GM23338 (cell line): ENCODE results near the gene TSHZ2. TPM values are rescaled to one million over a fixed set of nuclear protein-coding genes. Genes with fewer than 3 reads are reported as not detected.

Experiments used
- ATAC-seq: fragments of 200-7000 bp; cut with Tn5 transposase; 3 replicates; pipeline ENCODE4 v1.9.1; 2020
- DNase-seq: peaks from one replicate; pipeline ENCODE4 v3.0.0-alpha.2; 2015; ENCODE audit warnings: low spot score
- H2AFZ ChIP-seq: fragments of 200-600 bp; sonication (generic); 2 replicates; pipeline ENCODE4 v1.8.0; 2016; ENCODE audit warnings: antibody characterized with exemption, mild to moderate bottlenecking, moderate library complexity
- H3F3A ChIP-seq: fragments of 200-600 bp; sonication (generic); replicated peaks from 2 replicates; pipeline ENCODE4 v1.8.0; 2017; ENCODE audit warnings: antibody characterized with exemption, mixed run types, low read depth
- H3K27ac ChIP-seq: fragments of 200-600 bp; sonication (generic); 2 replicates; pipeline ENCODE4 v1.6.1; 2016; ENCODE audit warnings: low read depth
- H3K27me3 ChIP-seq: fragments of 200-600 bp; sonication (generic); 2 replicates; pipeline ENCODE4 v1.8.0; 2016; ENCODE audit warnings: mild to moderate bottlenecking, mixed run types, moderate library complexity; ENCODE audit not compliant: insufficient read depth
- H3K36me3 ChIP-seq: fragments of 200-600 bp; sonication (generic); 2 replicates; pipeline ENCODE4 v1.8.0; 2016; ENCODE audit warnings: mild to moderate bottlenecking; ENCODE audit not compliant: insufficient read depth
- H3K4me1 ChIP-seq: fragments of 200-600 bp; sonication (generic); 2 replicates; pipeline ENCODE4 v1.8.0; 2016; ENCODE audit warnings: mild to moderate bottlenecking, moderate library complexity; ENCODE audit not compliant: insufficient read depth
- H3K4me2 ChIP-seq: fragments of 200-600 bp; sonication (generic); 2 replicates; pipeline ENCODE4 v1.7.1; 2017; ENCODE audit warnings: mixed run types
- H3K4me3 ChIP-seq: fragments of 200-600 bp; sonication (generic); 2 replicates; pipeline ENCODE4 v1.6.1; 2016; ENCODE audit warnings: mixed run types
- H3K79me2 ChIP-seq: fragments of 200-600 bp; sonication (generic); replicated peaks from 2 replicates; pipeline ENCODE4 v1.8.0; 2017; ENCODE audit warnings: mild to moderate bottlenecking; ENCODE audit not compliant: insufficient read depth
- H3K9me2 ChIP-seq: fragments of 200-600 bp; sonication (generic); 2 replicates; pipeline ENCODE4 v1.8.0; 2017; ENCODE audit not compliant: insufficient read depth
- H4K20me1 ChIP-seq: fragments of 200-600 bp; sonication (generic); replicated peaks from 2 replicates; pipeline ENCODE4 v1.8.0; 2017; ENCODE audit warnings: mild to moderate bottlenecking; ENCODE audit not compliant: insufficient read depth
- H3K27ac Mint-ChIP-seq: 2 replicates; pipeline ENCODE4 v1.8.0; 2020; ENCODE audit warnings: inconsistent platforms, mild to moderate bottlenecking, moderate library complexity, mixed read lengths
- H3K27me3 Mint-ChIP-seq: 3 replicates; pipeline ENCODE4 v1.8.0; 2022; ENCODE audit warnings: low read depth, mild to moderate bottlenecking, moderate library complexity, mixed read lengths, inconsistent platforms; ENCODE audit not compliant: insufficient read depth, poor library complexity
- H3K36me3 Mint-ChIP-seq: 3 replicates; pipeline ENCODE4 v1.8.0; 2021; ENCODE audit warnings: low read depth, mild to moderate bottlenecking, inconsistent platforms, moderate library complexity, mixed read lengths
- H3K4me1 Mint-ChIP-seq: 3 replicates; pipeline ENCODE4 v1.8.0; 2020; ENCODE audit warnings: mild to moderate bottlenecking, inconsistent platforms, mixed read lengths
- H3K4me3 Mint-ChIP-seq: 3 replicates; pipeline ENCODE4 v1.8.0; 2021; ENCODE audit warnings: moderate library complexity, mild to moderate bottlenecking, inconsistent platforms, mixed read lengths
- H3K9me3 Mint-ChIP-seq: 3 replicates; pipeline ENCODE4 v1.8.0; 2020; ENCODE audit warnings: moderate library complexity, mild to moderate bottlenecking, inconsistent platforms, mixed read lengths
- CREB1 ChIP-seq: fragments of 250-450 bp; sonication (Bioruptor Pico); IDR thresholded peaks from 2 replicates; pipeline ENCODE4 v1.5.0; 2020; ENCODE audit warnings: low read depth, mild to moderate bottlenecking, moderate library complexity
- EZH2 ChIP-seq: fragments of 200-600 bp; sonication (generic); IDR thresholded peaks from one replicate; pipeline ENCODE4 v1.8.0; 2017; ENCODE audit warnings: antibody characterized with exemption, mild to moderate bottlenecking, low read depth; ENCODE audit not compliant: unreplicated experiment
- EZH2phosphoT487 ChIP-seq: fragments of 200-600 bp; sonication (generic); IDR thresholded peaks from one replicate; pipeline ENCODE4 v1.8.1; 2018; ENCODE audit warnings: antibody characterized with exemption; ENCODE audit not compliant: unreplicated experiment
- JUNB ChIP-seq: IDR thresholded peaks from one replicate; pipeline ENCODE4 v1.6.1; 2016; ENCODE audit warnings: antibody characterized with exemption; ENCODE audit not compliant: unreplicated experiment
- NANOG ChIP-seq: IDR thresholded peaks from 2 replicates; pipeline ENCODE4 v1.6.1; 2016; ENCODE audit warnings: antibody characterized with exemption, borderline replicate concordance
- POLR2AphosphoS5 ChIP-seq: IDR thresholded peaks from 2 replicates; pipeline ENCODE4 v1.6.1; 2016; ENCODE audit warnings: antibody characterized with exemption, low read depth
- STAT1 ChIP-seq: IDR thresholded peaks from one replicate; pipeline ENCODE4 v1.6.1; 2016; ENCODE audit warnings: antibody characterized with exemption; ENCODE audit not compliant: unreplicated experiment
- ZNF114 ChIP-seq: fragments of 250-450 bp; sonication (Bioruptor Pico); IDR thresholded peaks from 2 replicates; pipeline ENCODE4 v1.5.0; 2020; ENCODE audit warnings: mild to moderate bottlenecking, moderate library complexity
- polyA plus RNA-seq: library from polyadenylated mRNA; unstranded; fragments of >200 nt; fragmentation: Nextera tagmentation; extraction: Ambion mirVana; gene quantifications from 2 replicates; pipeline ENCODE4 v1.2.1, GENCODE V29; 2016
- total RNA-seq: library from RNA; depleted of rRNA; stranded (reverse); fragments of >200 nt; shearing (Covaris generic); gene quantifications from 2 replicates; pipeline ENCODE4 v1.2.3, GENCODE V29; 2014
- TF ChIP-seq, protein P1 (sequence below): fragments of 250-450 bp; sonication (Bioruptor Pico); IDR thresholded peaks from 2 replicates; pipeline ENCODE4 v1.5.0; 2020; ENCODE audit warnings: mild to moderate bottlenecking, moderate library complexity
- TF ChIP-seq, protein P2 (sequence below): IDR thresholded peaks from one replicate; pipeline ENCODE4 v1.6.1; 2018; ENCODE audit warnings: antibody characterized with exemption; ENCODE audit not compliant: unreplicated experiment
- TF ChIP-seq, protein P3 (sequence below): IDR thresholded peaks from 2 replicates; pipeline ENCODE4 v1.6.1; 2016; ENCODE audit warnings: antibody characterized with exemption
- TF ChIP-seq, protein P4 (sequence below), 2 experiments: fragments of 200-600 bp in 1 of 2; sonication (generic) in 1 of 2; conservative IDR thresholded peaks; 2 replicates each; pipeline versions ENCODE4 v1.5.1 to v1.6.1; 2016 to 2017; ENCODE audit warnings: antibody characterized with exemption in 2 of 2, low read depth in 2 of 2, mild to moderate bottlenecking in 2 of 2, moderate library complexity in 1 of 2

The TSHZ2 gene
- total and polyA plus RNA-seq, 2 experiments from 2014 or later, result 0.49 to 1.3 TPM

DNA sequence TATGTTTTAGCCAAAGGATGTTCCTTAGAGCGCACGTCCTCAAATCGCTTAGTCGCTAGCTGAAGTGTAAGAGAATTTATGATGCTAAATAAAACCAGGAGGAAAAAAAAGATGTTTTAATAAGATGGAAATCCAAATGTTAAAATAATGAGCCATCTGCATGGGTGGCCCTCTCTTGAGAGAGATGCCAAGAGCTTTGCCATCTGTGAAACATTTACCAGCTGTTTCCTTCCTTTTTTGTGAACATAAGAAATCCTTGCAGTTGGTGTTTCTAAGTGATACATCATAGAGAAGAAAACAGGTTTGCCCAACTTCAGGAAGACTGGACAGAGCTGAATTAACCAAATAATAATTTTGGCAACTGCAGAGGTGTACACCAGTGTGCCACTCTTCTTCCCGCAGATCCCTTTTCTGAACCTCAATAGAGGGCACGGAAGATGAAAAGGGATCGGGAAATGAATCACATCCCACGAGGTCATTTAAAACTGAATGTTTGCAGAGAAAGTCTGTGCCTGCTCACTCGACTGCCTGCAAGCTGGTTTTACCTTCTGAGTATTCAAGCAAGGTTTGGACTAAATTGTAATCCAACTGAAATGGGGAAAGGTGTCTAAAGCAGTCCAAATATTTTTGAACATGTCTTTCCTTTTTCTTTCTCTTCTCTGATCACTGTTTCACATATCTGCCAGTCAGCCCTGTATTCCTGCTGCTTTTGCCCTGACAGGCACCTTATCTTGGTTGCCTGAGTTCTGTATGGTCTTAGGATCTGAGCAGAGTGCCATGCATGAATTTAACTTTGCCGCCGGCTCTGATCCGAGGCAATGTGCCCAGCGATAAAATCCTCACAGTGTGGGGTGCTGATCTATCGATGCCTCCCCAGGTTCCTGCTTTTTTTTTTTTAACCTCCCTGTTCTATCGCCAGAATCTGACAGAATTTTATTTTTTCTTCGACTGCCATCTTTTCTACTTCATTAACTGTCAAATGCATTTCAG lies 35.5 kb upstream of the TSHZ2 start:
- Histone ChIP-seq H4K20me1 (no peaks in the 10 kb centered on the region), H3K27me3 (no peaks in the 10 kb centered on the region), H3K79me2 (no peaks in the 10 kb centered on the region), H3K4me3 (no peak overlapping the region), H2AFZ (no peak overlapping the region), H3K9me2 (0 out of 2 replicates have a peak, but pooled peaks cover 2% of the 10 kb centered on the region), H3K4me1 (peaks cover 16% of the 10 kb centered on the region; the same call in 1 of the 2 replicates), H3K4me2 (no peak overlapping the region), H3F3A (no peaks in the 10 kb centered on the region), H3K27ac (no peak overlapping the region), H3K36me3 (no peaks in the 10 kb centered on the region)
- ATAC-seq (no peak), DNase-seq (no peak)
- TF ChIP-seq ZNF114 (CRISPR knock-in tag) (no peak), EZH2 (no peak), CREB1 (CRISPR knock-in tag) (no peak), POLR2AphosphoS5 (no peak), EZH2phosphoT487 (no peak), NANOG (no peak), STAT1 (no peak), JUNB (no peak)
- TF ChIP-seq, protein P1, sequence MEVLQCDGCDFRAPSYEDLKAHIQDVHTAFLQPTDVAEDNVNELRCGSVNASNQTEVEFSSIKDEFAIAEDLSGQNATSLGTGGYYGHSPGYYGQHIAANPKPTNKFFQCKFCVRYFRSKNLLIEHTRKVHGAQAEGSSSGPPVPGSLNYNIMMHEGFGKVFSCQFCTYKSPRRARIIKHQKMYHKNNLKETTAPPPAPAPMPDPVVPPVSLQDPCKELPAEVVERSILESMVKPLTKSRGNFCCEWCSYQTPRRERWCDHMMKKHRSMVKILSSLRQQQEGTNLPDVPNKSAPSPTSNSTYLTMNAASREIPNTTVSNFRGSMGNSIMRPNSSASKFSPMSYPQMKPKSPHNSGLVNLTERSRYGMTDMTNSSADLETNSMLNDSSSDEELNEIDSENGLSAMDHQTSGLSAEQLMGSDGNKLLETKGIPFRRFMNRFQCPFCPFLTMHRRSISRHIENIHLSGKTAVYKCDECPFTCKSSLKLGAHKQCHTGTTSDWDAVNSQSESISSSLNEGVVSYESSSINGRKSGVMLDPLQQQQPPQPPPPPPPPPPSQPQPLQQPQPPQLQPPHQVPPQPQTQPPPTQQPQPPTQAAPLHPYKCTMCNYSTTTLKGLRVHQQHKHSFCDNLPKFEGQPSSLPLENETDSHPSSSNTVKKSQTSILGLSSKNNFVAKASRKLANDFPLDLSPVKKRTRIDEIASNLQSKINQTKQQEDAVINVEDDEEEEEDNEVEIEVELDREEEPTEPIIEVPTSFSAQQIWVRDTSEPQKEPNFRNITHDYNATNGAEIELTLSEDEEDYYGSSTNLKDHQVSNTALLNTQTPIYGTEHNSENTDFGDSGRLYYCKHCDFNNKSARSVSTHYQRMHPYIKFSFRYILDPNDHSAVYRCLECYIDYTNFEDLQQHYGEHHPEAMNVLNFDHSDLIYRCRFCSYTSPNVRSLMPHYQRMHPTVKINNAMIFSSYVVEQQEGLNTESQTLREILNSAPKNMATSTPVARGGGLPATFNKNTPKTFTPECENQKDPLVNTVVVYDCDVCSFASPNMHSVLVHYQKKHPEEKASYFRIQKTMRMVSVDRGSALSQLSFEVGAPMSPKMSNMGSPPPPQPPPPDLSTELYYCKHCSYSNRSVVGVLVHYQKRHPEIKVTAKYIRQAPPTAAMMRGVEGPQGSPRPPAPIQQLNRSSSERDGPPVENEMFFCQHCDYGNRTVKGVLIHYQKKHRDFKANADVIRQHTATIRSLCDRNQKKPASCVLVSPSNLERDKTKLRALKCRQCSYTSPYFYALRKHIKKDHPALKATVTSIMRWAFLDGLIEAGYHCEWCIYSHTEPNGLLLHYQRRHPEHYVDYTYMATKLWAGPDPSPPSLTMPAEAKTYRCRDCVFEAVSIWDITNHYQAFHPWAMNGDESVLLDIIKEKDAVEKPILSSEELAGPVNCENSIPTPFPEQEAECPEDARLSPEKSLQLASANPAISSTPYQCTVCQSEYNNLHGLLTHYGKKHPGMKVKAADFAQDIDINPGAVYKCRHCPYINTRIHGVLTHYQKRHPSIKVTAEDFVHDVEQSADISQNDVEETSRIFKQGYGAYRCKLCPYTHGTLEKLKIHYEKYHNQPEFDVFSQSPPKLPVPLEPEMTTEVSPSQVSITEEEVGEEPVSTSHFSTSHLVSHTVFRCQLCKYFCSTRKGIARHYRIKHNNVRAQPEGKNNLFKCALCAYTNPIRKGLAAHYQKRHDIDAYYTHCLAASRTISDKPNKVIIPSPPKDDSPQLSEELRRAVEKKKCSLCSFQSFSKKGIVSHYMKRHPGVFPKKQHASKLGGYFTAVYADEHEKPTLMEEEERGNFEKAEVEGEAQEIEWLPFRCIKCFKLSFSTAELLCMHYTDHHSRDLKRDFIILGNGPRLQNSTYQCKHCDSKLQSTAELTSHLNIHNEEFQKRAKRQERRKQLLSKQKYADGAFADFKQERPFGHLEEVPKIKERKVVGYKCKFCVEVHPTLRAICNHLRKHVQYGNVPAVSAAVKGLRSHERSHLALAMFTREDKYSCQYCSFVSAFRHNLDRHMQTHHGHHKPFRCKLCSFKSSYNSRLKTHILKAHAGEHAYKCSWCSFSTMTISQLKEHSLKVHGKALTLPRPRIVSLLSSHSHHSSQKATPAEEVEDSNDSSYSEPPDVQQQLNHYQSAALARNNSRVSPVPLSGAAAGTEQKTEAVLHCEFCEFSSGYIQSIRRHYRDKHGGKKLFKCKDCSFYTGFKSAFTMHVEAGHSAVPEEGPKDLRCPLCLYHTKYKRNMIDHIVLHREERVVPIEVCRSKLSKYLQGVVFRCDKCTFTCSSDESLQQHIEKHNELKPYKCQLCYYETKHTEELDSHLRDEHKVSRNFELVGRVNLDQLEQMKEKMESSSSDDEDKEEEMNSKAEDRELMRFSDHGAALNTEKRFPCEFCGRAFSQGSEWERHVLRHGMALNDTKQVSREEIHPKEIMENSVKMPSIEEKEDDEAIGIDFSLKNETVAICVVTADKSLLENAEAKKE (CRISPR knock-in tag), result no peak
- TF ChIP-seq, protein P2, sequence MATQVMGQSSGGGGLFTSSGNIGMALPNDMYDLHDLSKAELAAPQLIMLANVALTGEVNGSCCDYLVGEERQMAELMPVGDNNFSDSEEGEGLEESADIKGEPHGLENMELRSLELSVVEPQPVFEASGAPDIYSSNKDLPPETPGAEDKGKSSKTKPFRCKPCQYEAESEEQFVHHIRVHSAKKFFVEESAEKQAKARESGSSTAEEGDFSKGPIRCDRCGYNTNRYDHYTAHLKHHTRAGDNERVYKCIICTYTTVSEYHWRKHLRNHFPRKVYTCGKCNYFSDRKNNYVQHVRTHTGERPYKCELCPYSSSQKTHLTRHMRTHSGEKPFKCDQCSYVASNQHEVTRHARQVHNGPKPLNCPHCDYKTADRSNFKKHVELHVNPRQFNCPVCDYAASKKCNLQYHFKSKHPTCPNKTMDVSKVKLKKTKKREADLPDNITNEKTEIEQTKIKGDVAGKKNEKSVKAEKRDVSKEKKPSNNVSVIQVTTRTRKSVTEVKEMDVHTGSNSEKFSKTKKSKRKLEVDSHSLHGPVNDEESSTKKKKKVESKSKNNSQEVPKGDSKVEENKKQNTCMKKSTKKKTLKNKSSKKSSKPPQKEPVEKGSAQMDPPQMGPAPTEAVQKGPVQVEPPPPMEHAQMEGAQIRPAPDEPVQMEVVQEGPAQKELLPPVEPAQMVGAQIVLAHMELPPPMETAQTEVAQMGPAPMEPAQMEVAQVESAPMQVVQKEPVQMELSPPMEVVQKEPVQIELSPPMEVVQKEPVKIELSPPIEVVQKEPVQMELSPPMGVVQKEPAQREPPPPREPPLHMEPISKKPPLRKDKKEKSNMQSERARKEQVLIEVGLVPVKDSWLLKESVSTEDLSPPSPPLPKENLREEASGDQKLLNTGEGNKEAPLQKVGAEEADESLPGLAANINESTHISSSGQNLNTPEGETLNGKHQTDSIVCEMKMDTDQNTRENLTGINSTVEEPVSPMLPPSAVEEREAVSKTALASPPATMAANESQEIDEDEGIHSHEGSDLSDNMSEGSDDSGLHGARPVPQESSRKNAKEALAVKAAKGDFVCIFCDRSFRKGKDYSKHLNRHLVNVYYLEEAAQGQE, result no peak
- TF ChIP-seq, protein P3, sequence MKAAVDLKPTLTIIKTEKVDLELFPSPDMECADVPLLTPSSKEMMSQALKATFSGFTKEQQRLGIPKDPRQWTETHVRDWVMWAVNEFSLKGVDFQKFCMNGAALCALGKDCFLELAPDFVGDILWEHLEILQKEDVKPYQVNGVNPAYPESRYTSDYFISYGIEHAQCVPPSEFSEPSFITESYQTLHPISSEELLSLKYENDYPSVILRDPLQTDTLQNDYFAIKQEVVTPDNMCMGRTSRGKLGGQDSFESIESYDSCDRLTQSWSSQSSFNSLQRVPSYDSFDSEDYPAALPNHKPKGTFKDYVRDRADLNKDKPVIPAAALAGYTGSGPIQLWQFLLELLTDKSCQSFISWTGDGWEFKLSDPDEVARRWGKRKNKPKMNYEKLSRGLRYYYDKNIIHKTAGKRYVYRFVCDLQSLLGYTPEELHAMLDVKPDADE, result no peak
- TF ChIP-seq, protein P4, sequence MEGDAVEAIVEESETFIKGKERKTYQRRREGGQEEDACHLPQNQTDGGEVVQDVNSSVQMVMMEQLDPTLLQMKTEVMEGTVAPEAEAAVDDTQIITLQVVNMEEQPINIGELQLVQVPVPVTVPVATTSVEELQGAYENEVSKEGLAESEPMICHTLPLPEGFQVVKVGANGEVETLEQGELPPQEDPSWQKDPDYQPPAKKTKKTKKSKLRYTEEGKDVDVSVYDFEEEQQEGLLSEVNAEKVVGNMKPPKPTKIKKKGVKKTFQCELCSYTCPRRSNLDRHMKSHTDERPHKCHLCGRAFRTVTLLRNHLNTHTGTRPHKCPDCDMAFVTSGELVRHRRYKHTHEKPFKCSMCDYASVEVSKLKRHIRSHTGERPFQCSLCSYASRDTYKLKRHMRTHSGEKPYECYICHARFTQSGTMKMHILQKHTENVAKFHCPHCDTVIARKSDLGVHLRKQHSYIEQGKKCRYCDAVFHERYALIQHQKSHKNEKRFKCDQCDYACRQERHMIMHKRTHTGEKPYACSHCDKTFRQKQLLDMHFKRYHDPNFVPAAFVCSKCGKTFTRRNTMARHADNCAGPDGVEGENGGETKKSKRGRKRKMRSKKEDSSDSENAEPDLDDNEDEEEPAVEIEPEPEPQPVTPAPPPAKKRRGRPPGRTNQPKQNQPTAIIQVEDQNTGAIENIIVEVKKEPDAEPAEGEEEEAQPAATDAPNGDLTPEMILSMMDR (conservative IDR thresholded peaks at IDR 0.05; ENCODE audit: low read depth in 2 of 2), result no peak
- H3K4me1 Mint-ChIP-seq, result peaks cover 3% of the 10 kb centered on the region
- H3K27ac Mint-ChIP-seq, result no peak overlapping the region
- no peaks in the 10 kb centered on the region for H3K36me3 Mint-ChIP-seq
- no peak overlapping the region for H3K4me3 Mint-ChIP-seq
- peaks cover 2% of the 10 kb centered on the region for H3K27me3 Mint-ChIP-seq
- no peaks in the 10 kb centered on the region for H3K9me3 Mint-ChIP-seq
